Left ventricle myocardium inferior (tissue), 1 donor: ENCODE data around the gene PLSCR4. TPM values are rescaled to one million over a fixed set of nuclear protein-coding genes. Genes with fewer than 3 reads are reported as not detected.

Source experiments
- DNase-seq: peaks from one replicate; pipeline ENCODE4 v3.0.0-alpha.2; 2020
- H3K27ac ChIP-seq: fragments of 200-600 bp; replicated peaks from 2 replicates; pipeline ENCODE4 v1.8.0; 2021
- H3K27me3 ChIP-seq: fragments of 200-600 bp; 2 replicates; pipeline ENCODE4 v1.8.0; 2021; ENCODE audit warnings: low read depth
- H3K36me3 ChIP-seq: fragments of 200-600 bp; 2 replicates; pipeline ENCODE4 v1.8.0; 2021
- H3K4me1 ChIP-seq: fragments of 200-600 bp; 2 replicates; pipeline ENCODE4 v1.8.0; 2021
- H3K4me3 ChIP-seq: fragments of 200-600 bp; 2 replicates; pipeline ENCODE4 v1.8.0; 2021; ENCODE audit warnings: mild to moderate bottlenecking, moderate library complexity
- H3K9me3 ChIP-seq: fragments of 200-600 bp; replicated peaks from 2 replicates; pipeline ENCODE4 v1.8.0; 2021
- CTCF ChIP-seq: fragments of 200-600 bp; IDR thresholded peaks from 2 replicates; pipeline ENCODE4 v1.8.0; 2021; ENCODE audit warnings: antibody characterized with exemption, mild to moderate bottlenecking, borderline replicate concordance
- intact Hi-C: fragments of 100-400 bp; cut with micrococcal nuclease; formaldehyde crosslinking; loops from one replicate; pipeline ENCODE4 v1.11.0; 2022
- total RNA-seq: library from RNA; stranded (reverse); fragmentation: NEBNext Ultra II Directional; extraction: Animal tissue kit (Norgen Biotek cat#: 25700); gene quantifications from one replicate; pipeline ENCODE4 v1.2.1, GENCODE V29; 2021
- donor health status: DM: no; HTN: yes; CAD: no; lungs with severe emphysema.

PLSCR4 gene
- total RNA-seq, 1 donor from 2014 or later = 12.1 TPM

DNA sequence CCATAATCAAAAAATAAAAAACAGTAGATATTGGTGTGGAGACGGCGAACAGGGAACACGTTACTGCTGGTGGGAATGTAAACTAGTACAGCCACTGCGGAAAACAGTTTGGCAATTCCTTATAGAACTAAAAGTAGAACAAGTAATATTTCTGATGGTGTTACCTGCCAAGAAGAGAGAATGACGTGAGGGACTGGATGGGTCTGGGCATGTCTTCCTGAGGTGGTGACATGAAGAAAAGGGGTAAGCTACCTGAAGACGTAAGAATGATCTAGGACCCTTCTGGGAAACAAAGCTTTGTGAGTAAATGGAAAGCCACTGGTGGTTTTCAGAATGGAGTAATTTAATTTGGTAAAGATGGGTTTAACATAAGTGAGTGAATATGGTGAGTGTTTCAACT is 70.5 kb downstream of the PLSCR4 start:
- intact Hi-C loops = no loop called here
- Histone ChIP-seq H3K36me3 (no peaks in the 10 kb centered on the region), H3K9me3 (no peaks in the 10 kb centered on the region), H3K4me3 (no peak overlapping the region), H3K27ac (no peak overlapping the region), H3K27me3 (no peaks in the 10 kb centered on the region), H3K4me1 (no peaks in the 10 kb centered on the region)
- DNase-seq = no peak
- no peak for TF ChIP-seq CTCF

GRCh38 chr3:146178006-146178689 is 72.8 kb downstream of the PLSCR4 start:
- intact Hi-C loops = no loop called here
- H3K4me3 ChIP-seq = no peak overlapping the region
- no peaks in the 10 kb centered on the region for H3K27me3 ChIP-seq
- no peak for TF ChIP-seq CTCF
- H3K27ac ChIP-seq = no peak overlapping the region
- no peaks in the 10 kb centered on the region for H3K36me3 ChIP-seq
- H3K9me3 ChIP-seq = no peaks in the 10 kb centered on the region
- DNase-seq = no peak
- no peaks in the 10 kb centered on the region for H3K4me1 ChIP-seq

GRCh38 chr3:146177519-146177918 is 73.4 kb downstream of the PLSCR4 start:
- Histone ChIP-seq H3K9me3 (no peaks in the 10 kb centered on the region), H3K4me3 (no peak overlapping the region), H3K4me1 (no peaks in the 10 kb centered on the region), H3K27me3 (no peaks in the 10 kb centered on the region), H3K36me3 (no peaks in the 10 kb centered on the region), H3K27ac (peak overlapping the region; percentile 28)
- intact Hi-C loops = no loop called here
- DNase-seq = peak; percentile 53
- TF ChIP-seq CTCF = no peak

DNA sequence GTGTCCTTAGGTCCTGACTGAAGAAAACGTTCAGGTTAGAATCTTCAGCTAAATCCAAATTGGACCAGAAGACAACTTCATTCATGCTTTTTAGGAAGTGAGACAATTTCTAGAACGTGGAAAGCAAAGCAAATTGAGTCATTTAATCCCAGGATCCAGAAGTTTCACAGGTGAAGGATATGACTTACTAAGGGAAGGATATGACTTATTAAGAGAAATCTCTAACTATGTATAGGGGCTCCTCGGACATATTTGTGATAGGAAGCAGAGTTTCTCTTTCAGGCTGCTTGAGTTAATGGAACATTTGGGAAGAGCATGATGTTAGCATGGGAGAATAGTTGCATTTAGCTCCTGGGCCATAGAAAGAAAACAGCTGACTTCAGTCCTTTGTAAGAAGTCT is 73.8 kb downstream of the PLSCR4 start:
- Histone ChIP-seq H3K4me1 (no peaks in the 10 kb centered on the region), H3K4me3 (no peak overlapping the region), H3K9me3 (no peaks in the 10 kb centered on the region), H3K27me3 (no peaks in the 10 kb centered on the region), H3K27ac (peak overlapping the region; percentile 28), H3K36me3 (no peaks in the 10 kb centered on the region)
- no peak for DNase-seq
- no peak for TF ChIP-seq CTCF
- intact Hi-C loops = no loop called here

DNA sequence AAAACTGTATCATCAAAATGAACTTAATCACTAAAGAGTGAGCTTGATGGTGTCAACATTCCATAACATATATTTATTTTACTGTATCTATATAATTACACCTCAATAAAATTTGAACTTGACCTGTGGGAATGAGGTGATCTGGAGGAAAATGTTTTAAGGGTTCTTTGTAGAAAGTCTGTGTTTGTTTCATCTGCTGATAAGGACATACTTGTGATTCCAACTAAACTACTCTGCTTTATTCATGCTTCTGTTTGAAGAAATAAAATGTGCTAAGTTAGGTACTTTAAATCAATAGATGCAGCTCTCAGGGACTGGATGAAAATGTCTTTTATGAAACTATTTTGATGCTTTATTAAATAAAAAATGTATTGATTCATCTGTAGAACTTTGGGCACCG is 78.3 kb downstream of the PLSCR4 start:
- no peaks in the 10 kb centered on the region for H3K9me3 ChIP-seq
- DNase-seq = no peak
- H3K36me3 ChIP-seq = no peaks in the 10 kb centered on the region
- intact Hi-C loops = no loop called here
- no peak overlapping the region for H3K27ac ChIP-seq
- H3K27me3 ChIP-seq = no peaks in the 10 kb centered on the region
- H3K4me1 ChIP-seq = no peaks in the 10 kb centered on the region
- no peak overlapping the region for H3K4me3 ChIP-seq
- TF ChIP-seq CTCF = no peak

GRCh38 chr3:146170591-146170990 is 80.3 kb downstream of the PLSCR4 start:
- no peak for TF ChIP-seq CTCF
- Histone ChIP-seq H3K4me1 (peaks cover 12% of the 10 kb centered on the region), H3K27ac (no peak overlapping the region), H3K36me3 (no peaks in the 10 kb centered on the region), H3K4me3 (no peak overlapping the region), H3K27me3 (no peaks in the 10 kb centered on the region), H3K9me3 (no peaks in the 10 kb centered on the region)
- intact Hi-C loops = no loop called here
- no peak for DNase-seq
